OCI-LY7 (cell line): ENCODE measurements around the gene PLXDC1. TPM values are rescaled to one million over a fixed set of nuclear protein-coding genes. Genes with fewer than 3 reads are reported as not detected.

ENCODE experiments used
- BruUV-seq: library from RNA; stranded (reverse); fragments of 400-500 nt; replicated peaks from 2 replicates; lab custom pipeline; 2021; lab: Mats Ljungman, UMichigan
- CTCF ChIA-PET: fragments of 300-600 bp; sonication (Branson Sonifier 250); formaldehyde crosslinking; loops from one replicate; lab custom pipeline; 2022; ENCODE audit warnings: antibody characterized with exemption; ENCODE audit not compliant: unreplicated experiment; lab: Charles Lee
- POLR2A ChIA-PET: fragments of 300-600 bp; sonication (Branson Sonifier 250); formaldehyde crosslinking; loops from one replicate; lab custom pipeline; 2022; ENCODE audit warnings: antibody characterized with exemption; lab: Charles Lee
- DNase-seq: peaks from one replicate; pipeline ENCODE4 v3.0.0-alpha.2; 2015; ENCODE audit warnings: low spot score
- H2AFZ ChIP-seq: fragments of 200-600 bp; sonication (generic), shearing (Covaris generic); 2 replicates; pipeline ENCODE4 v1.6.1; 2014; ENCODE audit warnings: mild to moderate bottlenecking, antibody characterized with exemption, low read length, moderate library complexity
- H3K27ac ChIP-seq: fragments of 200-600 bp; sonication (generic); 2 replicates; pipeline ENCODE4 v1.5.1; 2014; ENCODE audit warnings: mixed run types, low read depth, mild to moderate bottlenecking, moderate library complexity, low read length, inconsistent platforms; ENCODE audit not compliant: poor library complexity, severe bottlenecking
- H3K36me3 ChIP-seq: fragments of 200-600 bp; sonication (generic); 2 replicates; pipeline ENCODE4 v1.6.1; 2014; ENCODE audit warnings: mild to moderate bottlenecking, antibody characterized with exemption, low read length, moderate library complexity, mixed read lengths; ENCODE audit not compliant: insufficient read depth
- H3K4me1 ChIP-seq: fragments of 200-600 bp; sonication (generic); 2 replicates; pipeline ENCODE4 v1.5.1; 2014; ENCODE audit warnings: mild to moderate bottlenecking, low read length; ENCODE audit not compliant: insufficient read depth, poor library complexity, severe bottlenecking
- H3K4me2 ChIP-seq: fragments of 200-600 bp; sonication (generic); 2 replicates; pipeline ENCODE4 v1.6.1; 2014; ENCODE audit warnings: mild to moderate bottlenecking, low read length
- H3K4me3 ChIP-seq: fragments of 200-600 bp; sonication (generic); 2 replicates; pipeline ENCODE4 v1.5.1; 2014; ENCODE audit warnings: mild to moderate bottlenecking, low read depth, low read length; ENCODE audit not compliant: poor library complexity, severe bottlenecking
- H3K79me2 ChIP-seq: fragments of 200-600 bp; sonication (generic); 2 replicates; pipeline ENCODE4 v1.6.1; 2016; ENCODE audit warnings: low read depth, mild to moderate bottlenecking, low read length, moderate library complexity, mixed read lengths; ENCODE audit not compliant: insufficient read depth
- H3K9me2 ChIP-seq: fragments of 200-600 bp; sonication (generic); 2 replicates; pipeline ENCODE4 v1.6.1; 2016; ENCODE audit warnings: mild to moderate bottlenecking, low read length, mixed read lengths; ENCODE audit not compliant: insufficient read depth
- H3K9me3 ChIP-seq: fragments of 200-600 bp; sonication (generic); 2 replicates; pipeline ENCODE4 v1.6.1; 2014; ENCODE audit warnings: mild to moderate bottlenecking, mixed run types, low read length, mixed read lengths
- H4K20me1 ChIP-seq: fragments of 200-600 bp; sonication (generic); 2 replicates; pipeline ENCODE4 v1.6.1; 2014; ENCODE audit warnings: mild to moderate bottlenecking, antibody characterized with exemption, low read length, moderate library complexity, mixed read lengths; ENCODE audit not compliant: insufficient read depth
- EZH2phosphoT487 ChIP-seq: fragments of 200-600 bp; sonication (generic); IDR thresholded peaks from 2 replicates; pipeline ENCODE4 v1.6.1; 2018; ENCODE audit warnings: low read depth, borderline replicate concordance, mild to moderate bottlenecking, mixed run types, antibody characterized with exemption, low read length, moderate library complexity, mixed read lengths
- intact Hi-C: fragments of 100-400 bp; cut with micrococcal nuclease; formaldehyde crosslinking; loops from one replicate; pipeline ENCODE4 v1.10.0; 2022; ENCODE audit not compliant: unreplicated experiment
- total RNA-seq, 2 experiments: library from RNA; depleted of rRNA in 1 of 2; stranded (reverse); fragments of >200 nt in 1 of 2; shearing (Covaris generic) in 1 of 2; gene quantifications; 2 replicates each; pipeline ENCODE4 v1.2.3, GENCODE V29; 2014 to 2022
- TF ChIP-seq, protein P1 (sequence below): fragments of 200-600 bp; sonication (generic); conservative IDR thresholded peaks from 2 replicates; pipeline ENCODE4 v1.5.1; 2014; ENCODE audit warnings: mild to moderate bottlenecking, antibody characterized with exemption, low read length, moderate library complexity, mixed read lengths

The PLXDC1 gene
- total RNA-seq, 2 experiments from 2014 or later = 0.13 to 0.67 TPM

GRCh38 chr17:39064374-39064773 lies 87.1 kb downstream of the PLXDC1 start:
- Histone ChIP-seq H3K4me1 (no peaks in the 10 kb centered on the region), H3K4me2 (no peak overlapping the region), H3K36me3 (no peaks in the 10 kb centered on the region), H4K20me1 (no peaks in the 10 kb centered on the region), H3K9me2 (no peaks in the 10 kb centered on the region), H3K9me3 (no peaks in the 10 kb centered on the region), H3K79me2 (no peaks in the 10 kb centered on the region), H3K4me3 (no peak overlapping the region), H3K27ac (no peak overlapping the region), H2AFZ (no peak overlapping the region)
- ChIA-PET CTCF (no interaction called here), POLR2A (interaction anchor here (0.7 kb wide), 1 partner anchor 115 kb away, joined by 3 read pairs; no protein-coding TSS in a partner anchor)
- TF ChIP-seq, protein P1, sequence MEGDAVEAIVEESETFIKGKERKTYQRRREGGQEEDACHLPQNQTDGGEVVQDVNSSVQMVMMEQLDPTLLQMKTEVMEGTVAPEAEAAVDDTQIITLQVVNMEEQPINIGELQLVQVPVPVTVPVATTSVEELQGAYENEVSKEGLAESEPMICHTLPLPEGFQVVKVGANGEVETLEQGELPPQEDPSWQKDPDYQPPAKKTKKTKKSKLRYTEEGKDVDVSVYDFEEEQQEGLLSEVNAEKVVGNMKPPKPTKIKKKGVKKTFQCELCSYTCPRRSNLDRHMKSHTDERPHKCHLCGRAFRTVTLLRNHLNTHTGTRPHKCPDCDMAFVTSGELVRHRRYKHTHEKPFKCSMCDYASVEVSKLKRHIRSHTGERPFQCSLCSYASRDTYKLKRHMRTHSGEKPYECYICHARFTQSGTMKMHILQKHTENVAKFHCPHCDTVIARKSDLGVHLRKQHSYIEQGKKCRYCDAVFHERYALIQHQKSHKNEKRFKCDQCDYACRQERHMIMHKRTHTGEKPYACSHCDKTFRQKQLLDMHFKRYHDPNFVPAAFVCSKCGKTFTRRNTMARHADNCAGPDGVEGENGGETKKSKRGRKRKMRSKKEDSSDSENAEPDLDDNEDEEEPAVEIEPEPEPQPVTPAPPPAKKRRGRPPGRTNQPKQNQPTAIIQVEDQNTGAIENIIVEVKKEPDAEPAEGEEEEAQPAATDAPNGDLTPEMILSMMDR = no peak
- no peak for TF ChIP-seq EZH2phosphoT487
- no peak for DNase-seq
- intact Hi-C loops = no loop called here
- no TSS peak for BruUV-seq

DNA sequence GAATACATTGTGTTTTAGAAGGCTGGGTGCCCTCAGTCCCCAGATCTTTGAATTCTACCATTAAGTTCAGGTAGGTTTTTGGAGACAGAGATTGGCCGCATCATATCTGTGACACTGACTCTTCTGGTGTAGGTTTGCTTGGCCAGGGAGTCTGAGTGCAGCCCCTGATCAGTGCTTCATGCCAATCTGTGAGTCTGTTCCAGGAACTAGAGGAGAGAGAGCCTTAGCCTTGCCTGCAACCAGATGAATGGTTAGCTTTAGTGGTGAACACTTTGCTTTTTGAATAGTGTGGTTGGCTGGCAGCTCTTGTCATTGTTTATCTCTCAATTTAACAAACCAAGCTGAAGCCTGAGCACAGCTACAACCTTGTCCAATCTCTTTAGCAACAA lies 87.8 kb downstream of the PLXDC1 start:
- no TSS peak for BruUV-seq
- H3K79me2 ChIP-seq = no peaks in the 10 kb centered on the region
- no peak overlapping the region for H3K27ac ChIP-seq
- no peak overlapping the region for H2AFZ ChIP-seq
- H3K9me3 ChIP-seq = no peaks in the 10 kb centered on the region
- CTCF ChIA-PET = no interaction called here
- H3K4me1 ChIP-seq = no peaks in the 10 kb centered on the region
- no peaks in the 10 kb centered on the region for H3K9me2 ChIP-seq
- intact Hi-C loops = no loop called here
- TF ChIP-seq, protein P1 = no peak
- TF ChIP-seq EZH2phosphoT487 = no peak
- no peak overlapping the region for H3K4me3 ChIP-seq
- H4K20me1 ChIP-seq = no peaks in the 10 kb centered on the region
- no peak overlapping the region for H3K4me2 ChIP-seq
- POLR2A ChIA-PET = interaction anchor here (0.7 kb wide), 1 partner anchor 116 kb away, joined by 3 read pairs; no protein-coding TSS in a partner anchor
- H3K36me3 ChIP-seq = no peaks in the 10 kb centered on the region
- DNase-seq = no peak

DNA sequence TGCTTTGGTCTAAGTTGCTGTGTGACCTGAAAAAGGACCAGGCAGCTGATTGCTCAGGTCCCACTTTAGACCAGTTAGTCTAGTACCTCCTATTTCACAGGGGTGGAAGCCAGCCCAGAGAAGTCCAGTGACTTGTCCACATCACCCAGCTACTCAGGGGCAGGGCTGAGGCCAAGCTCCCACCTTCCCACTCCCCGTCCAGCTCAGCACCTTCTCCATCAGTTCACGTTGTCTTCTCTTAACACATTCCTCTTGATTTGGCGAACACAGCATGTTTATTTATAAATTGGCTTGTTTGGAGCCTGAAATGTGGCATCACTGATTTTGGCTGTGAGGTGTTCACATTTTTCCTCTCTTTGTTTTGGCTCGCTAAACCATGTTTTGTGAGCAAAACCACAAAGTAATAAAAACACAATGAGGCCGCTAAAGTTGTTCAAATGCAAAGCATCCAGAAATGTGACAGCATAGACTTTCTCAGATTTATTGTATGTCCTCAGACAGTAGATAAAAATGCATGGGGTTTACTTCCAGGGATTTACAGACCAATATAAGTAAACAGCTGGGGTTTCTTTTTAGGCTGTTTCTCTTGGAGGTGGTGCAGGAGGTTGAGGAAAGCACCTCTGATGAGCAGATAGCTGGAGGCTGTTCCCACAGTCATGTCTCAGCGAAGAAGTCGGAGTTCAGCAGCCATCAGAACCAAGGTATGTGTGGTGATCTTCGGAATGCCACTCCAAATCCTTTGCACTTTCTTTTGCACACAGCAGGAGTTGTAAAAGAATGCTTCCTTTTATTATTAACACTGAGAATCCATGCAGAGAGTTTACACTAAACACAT lies 88.4 kb downstream of the PLXDC1 start:
- no peak for TF ChIP-seq EZH2phosphoT487
- TF ChIP-seq, protein P1 = no peak
- no peaks in the 10 kb centered on the region for H3K9me3 ChIP-seq
- H3K4me1 ChIP-seq = no peaks in the 10 kb centered on the region
- no TSS peak for BruUV-seq
- intact Hi-C loops = no loop called here
- H3K36me3 ChIP-seq = no peaks in the 10 kb centered on the region
- H4K20me1 ChIP-seq = no peaks in the 10 kb centered on the region
- H3K4me3 ChIP-seq = no peak overlapping the region
- DNase-seq = no peak
- no peak overlapping the region for H2AFZ ChIP-seq
- no peaks in the 10 kb centered on the region for H3K9me2 ChIP-seq
- POLR2A ChIA-PET = no interaction called here
- CTCF ChIA-PET = no interaction called here
- no peak overlapping the region for H3K4me2 ChIP-seq
- H3K79me2 ChIP-seq = no peaks in the 10 kb centered on the region
- H3K27ac ChIP-seq = no peak overlapping the region
